BE2C (cell line): Measurements from ENCODE around the gene RUNX3.

Experiments
- DNase-seq: peaks from one replicate; pipeline ENCODE4 v3.0.0-alpha.2; 2020
- H3K27me3 ChIP-seq: fragments of 250-450 bp; sonication (Bioruptor Pico); 2 replicates; pipeline ENCODE4 v1.5.1; 2020; ENCODE audit warnings: mild to moderate bottlenecking
- H3K36me3 ChIP-seq: fragments of 250-450 bp; sonication (Bioruptor Pico); 2 replicates; pipeline ENCODE4 v1.5.1; 2020; ENCODE audit warnings: mild to moderate bottlenecking
- H3K4me1 ChIP-seq: fragments of 250-450 bp; sonication (Bioruptor Pico); 2 replicates; pipeline ENCODE4 v1.5.1; 2020
- H3K4me3 ChIP-seq: 2 replicates; pipeline ENCODE4 v1.5.1; 2011; ENCODE audit warnings: low read depth, low read length
- H3K9me3 ChIP-seq: fragments of 250-450 bp; sonication (Bioruptor Pico); 2 replicates; pipeline ENCODE4 v1.5.1; 2020
- CTCF ChIP-seq: IDR thresholded peaks from 2 replicates; pipeline ENCODE4 v1.5.1; 2012; ENCODE audit warnings: mild to moderate bottlenecking, low read depth, low read length

The RUNX3 gene

DNA sequence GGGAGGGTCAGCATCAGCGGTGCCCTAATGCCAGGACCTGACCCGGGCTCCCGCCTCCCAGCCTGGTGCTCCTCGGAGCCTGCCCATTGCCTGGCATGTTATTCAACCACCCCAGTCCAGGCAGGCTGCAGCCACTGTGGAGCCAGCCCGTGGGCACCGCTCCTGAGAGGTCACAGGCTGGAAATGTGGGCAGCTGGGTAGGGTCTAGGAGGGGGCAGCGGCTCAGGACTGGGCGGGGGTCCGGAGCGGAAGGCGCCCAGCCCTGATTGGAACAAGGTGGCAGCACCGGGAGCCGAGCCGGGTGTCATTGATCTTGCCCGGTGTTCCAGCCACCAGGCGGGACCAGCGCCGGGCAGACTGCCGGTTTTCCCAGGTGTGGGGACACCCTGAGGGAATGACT is 12.7 kb upstream of the RUNX3 start:
- Histone ChIP-seq H3K36me3 (no peaks in the 10 kb centered on the region), H3K27me3 (no peaks in the 10 kb centered on the region), H3K4me3 (no peak overlapping the region), H3K9me3 (no peaks in the 10 kb centered on the region), H3K4me1 (no peaks in the 10 kb centered on the region)
- no peak for DNase-seq
- no peak for TF ChIP-seq CTCF

- no peaks in the 10 kb centered on the region for H3K9me3 ChIP-seq
- H3K27me3 ChIP-seq, result no peaks in the 10 kb centered on the region
- no peak overlapping the region for H3K4me3 ChIP-seq
- TF ChIP-seq CTCF, result no peak
- no peaks in the 10 kb centered on the region for H3K36me3 ChIP-seq
- no peak for DNase-seq
- no peaks in the 10 kb centered on the region for H3K4me1 ChIP-seq
Measured at GRCh38 chr1:24941564-24941963, 11.5 kb upstream of the RUNX3 start.

DNA sequence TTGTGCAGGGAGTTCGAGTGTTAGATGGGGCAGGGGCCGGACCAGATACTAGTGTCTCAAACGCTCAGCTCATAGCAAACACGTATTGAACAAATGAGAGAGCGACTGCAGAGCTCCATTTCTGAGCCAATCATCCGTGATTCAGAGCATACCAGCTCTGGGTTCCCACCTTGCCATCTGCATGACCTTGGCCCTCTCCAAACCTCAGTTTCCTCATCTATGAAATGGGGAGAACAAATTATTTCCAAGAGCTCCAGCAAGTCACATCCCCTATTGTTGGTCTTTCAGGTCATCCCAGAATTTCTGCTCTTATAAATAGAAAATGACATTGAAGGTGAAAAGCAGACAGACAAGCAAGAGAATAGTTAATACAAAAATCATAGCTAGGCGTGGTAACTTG is 10.2 kb upstream of the RUNX3 start:
- H3K4me1 ChIP-seq, result no peaks in the 10 kb centered on the region
- no peak overlapping the region for H3K4me3 ChIP-seq
- no peaks in the 10 kb centered on the region for H3K36me3 ChIP-seq
- H3K27me3 ChIP-seq, result no peaks in the 10 kb centered on the region
- DNase-seq, result no peak
- no peak for TF ChIP-seq CTCF
- H3K9me3 ChIP-seq, result no peaks in the 10 kb centered on the region

DNA sequence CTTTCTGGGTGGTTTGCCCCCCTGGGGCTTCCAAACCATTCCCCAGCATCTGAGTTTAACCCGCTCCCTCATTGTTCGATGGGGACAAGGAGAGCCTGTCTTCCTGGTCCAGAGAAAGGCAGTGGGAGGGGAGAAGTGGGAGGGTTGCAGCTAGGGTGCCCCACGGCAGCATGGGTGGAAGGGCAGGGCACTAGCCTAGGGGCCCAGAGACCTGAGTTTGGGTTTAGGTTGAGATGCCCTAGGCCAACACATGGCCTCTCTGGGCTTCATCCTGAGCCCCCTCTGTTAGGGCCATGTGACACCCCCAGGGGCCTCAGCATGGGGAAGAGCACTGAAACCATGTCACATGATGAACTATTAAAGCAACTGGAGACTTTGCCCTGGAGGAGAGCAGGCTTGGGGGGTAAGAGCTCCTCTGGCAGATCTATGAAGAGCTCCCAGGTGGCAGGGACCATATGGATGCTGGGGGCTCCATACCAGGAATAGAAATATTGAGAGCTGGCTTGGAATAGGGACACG is 9.7 kb upstream of the RUNX3 start:
- no peak for DNase-seq
- no peaks in the 10 kb centered on the region for H3K27me3 ChIP-seq
- H3K36me3 ChIP-seq, result no peaks in the 10 kb centered on the region
- no peak overlapping the region for H3K4me3 ChIP-seq
- H3K4me1 ChIP-seq, result no peaks in the 10 kb centered on the region
- TF ChIP-seq CTCF, result no peak
- no peaks in the 10 kb centered on the region for H3K9me3 ChIP-seq

DNA sequence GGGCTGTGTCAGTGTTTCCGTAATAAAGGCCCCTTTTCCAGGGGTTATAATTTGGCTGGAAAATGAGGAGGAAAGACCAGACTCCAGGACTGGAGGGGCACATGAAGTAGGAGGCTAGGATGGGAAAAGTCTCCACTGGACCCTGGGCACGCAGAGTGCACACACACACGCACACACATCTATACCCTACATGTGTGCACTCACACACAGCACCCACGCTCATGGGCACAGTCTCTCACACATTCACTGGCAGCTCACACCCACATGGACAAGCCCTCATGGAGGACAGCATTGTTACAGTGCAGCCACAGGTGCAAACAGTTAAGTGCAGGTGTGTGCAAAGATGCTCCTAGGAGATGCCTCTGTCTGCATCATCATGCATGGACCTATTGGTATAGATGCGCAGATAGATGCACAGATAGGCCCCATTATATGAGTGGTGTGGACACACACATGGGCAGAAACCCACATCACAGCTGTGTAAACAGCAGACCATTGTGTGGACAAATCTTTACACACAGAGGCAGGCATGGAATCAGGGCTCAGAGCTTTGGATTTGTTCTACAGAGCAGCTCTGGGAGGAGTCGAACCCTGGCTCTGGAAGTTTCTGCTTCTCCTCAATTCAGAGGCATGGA is 9.1 kb upstream of the RUNX3 start:
- Histone ChIP-seq H3K36me3 (no peaks in the 10 kb centered on the region), H3K27me3 (peaks cover 5% of the 10 kb centered on the region), H3K4me1 (no peaks in the 10 kb centered on the region), H3K9me3 (no peaks in the 10 kb centered on the region), H3K4me3 (no peak overlapping the region)
- TF ChIP-seq CTCF, result no peak
- DNase-seq, result no peak

- Histone ChIP-seq H3K9me3 (no peaks in the 10 kb centered on the region), H3K27me3 (peaks cover 13% of the 10 kb centered on the region), H3K4me1 (no peaks in the 10 kb centered on the region), H3K4me3 (no peak overlapping the region), H3K36me3 (no peaks in the 10 kb centered on the region)
- TF ChIP-seq CTCF, result no peak
- no peak for DNase-seq
Measured at GRCh38 chr1:24938276-24938675, 8.2 kb upstream of the RUNX3 start.
